Measurements from ENCODE around the gene UBE2D1. TPM values are rescaled to one million over a fixed set of nuclear protein-coding genes. Genes with fewer than 3 reads are reported as not detected.

UBE2D1 gene
- total RNA-seq, 1 donor from 2014 or later: 22.2 TPM

GRCh38 chr10:58316874-58317273, 17.9 kb upstream of the UBE2D1 start:
- Mint-ChIP-seq H3K27me3 (ENCODE audit: unreplicated experiment) (no peaks in the 10 kb centered on the region), H3K9me3 (ENCODE audit: unreplicated experiment) (no peaks in the 10 kb centered on the region), H3K4me3 (ENCODE audit: unreplicated experiment) (no peak overlapping the region), H3K36me3 (ENCODE audit: low read depth, unreplicated experiment) (no peaks in the 10 kb centered on the region), H3K4me1 (ENCODE audit: unreplicated experiment) (no peaks in the 10 kb centered on the region), H3K27ac (ENCODE audit: unreplicated experiment) (no peak overlapping the region)
- no peak for DNase-seq (ENCODE audit: low spot score)
- no peak for TF ChIP-seq CTCF (IDR thresholded peaks at IDR 0.05; ENCODE audit: unreplicated experiment)

GRCh38 chr10:58318346-58318745, 16.5 kb upstream of the UBE2D1 start:
- Mint-ChIP-seq H3K4me3 (ENCODE audit: unreplicated experiment) (no peak overlapping the region), H3K4me1 (ENCODE audit: unreplicated experiment) (peaks cover 6% of the 10 kb centered on the region), H3K27me3 (ENCODE audit: unreplicated experiment) (no peaks in the 10 kb centered on the region), H3K27ac (ENCODE audit: unreplicated experiment) (no peak overlapping the region), H3K36me3 (ENCODE audit: low read depth, unreplicated experiment) (no peaks in the 10 kb centered on the region), H3K9me3 (ENCODE audit: unreplicated experiment) (no peaks in the 10 kb centered on the region)
- DNase-seq (ENCODE audit: low spot score): no peak
- no peak for TF ChIP-seq CTCF (IDR thresholded peaks at IDR 0.05; ENCODE audit: unreplicated experiment)

- no peak for DNase-seq (ENCODE audit: low spot score)
- no peak for TF ChIP-seq CTCF (IDR thresholded peaks at IDR 0.05; ENCODE audit: unreplicated experiment)
- Mint-ChIP-seq H3K27ac (ENCODE audit: unreplicated experiment) (no peak overlapping the region), H3K36me3 (ENCODE audit: low read depth, unreplicated experiment) (no peaks in the 10 kb centered on the region), H3K4me1 (ENCODE audit: unreplicated experiment) (peaks cover 6% of the 10 kb centered on the region), H3K9me3 (ENCODE audit: unreplicated experiment) (no peaks in the 10 kb centered on the region), H3K4me3 (ENCODE audit: unreplicated experiment) (no peak overlapping the region), H3K27me3 (ENCODE audit: unreplicated experiment) (no peaks in the 10 kb centered on the region)
Observed at GRCh38 chr10:58319599-58319998, 15.2 kb upstream of the UBE2D1 start.

- TF ChIP-seq CTCF (IDR thresholded peaks at IDR 0.05; ENCODE audit: unreplicated experiment): no peak
- Mint-ChIP-seq H3K9me3 (ENCODE audit: unreplicated experiment) (no peaks in the 10 kb centered on the region), H3K36me3 (ENCODE audit: low read depth, unreplicated experiment) (no peaks in the 10 kb centered on the region), H3K4me3 (ENCODE audit: unreplicated experiment) (no peak overlapping the region), H3K27ac (ENCODE audit: unreplicated experiment) (no peak overlapping the region), H3K27me3 (ENCODE audit: unreplicated experiment) (no peaks in the 10 kb centered on the region), H3K4me1 (ENCODE audit: unreplicated experiment) (peaks cover 6% of the 10 kb centered on the region)
- DNase-seq (ENCODE audit: low spot score): no peak
Observed at GRCh38 chr10:58320351-58321049, 14.3 kb upstream of the UBE2D1 start.

GRCh38 chr10:58322072-58322834, 12.6 kb upstream of the UBE2D1 start:
- Mint-ChIP-seq H3K36me3 (ENCODE audit: low read depth, unreplicated experiment) (no peaks in the 10 kb centered on the region), H3K27ac (ENCODE audit: unreplicated experiment) (no peak overlapping the region), H3K27me3 (ENCODE audit: unreplicated experiment) (peaks cover 4% of the 10 kb centered on the region), H3K4me3 (ENCODE audit: unreplicated experiment) (no peak overlapping the region), H3K4me1 (ENCODE audit: unreplicated experiment) (peaks cover 6% of the 10 kb centered on the region), H3K9me3 (ENCODE audit: unreplicated experiment) (no peaks in the 10 kb centered on the region)
- no peak for TF ChIP-seq CTCF (IDR thresholded peaks at IDR 0.05; ENCODE audit: unreplicated experiment)
- no peak for DNase-seq (ENCODE audit: low spot score)
